Hepatic stellate cell (primary cell): ENCODE data around the gene STPG2.
"Not testable (repeated sequence)": the region's sequence is repeated elsewhere in the genome, so short reads cannot be mapped to it uniquely, and the experiment has no call there.

Source experiments
- DNase-seq: peaks from one replicate; pipeline ENCODE4 v3.0.0; 2011; ENCODE audit warnings: low spot score

Gene STPG2

GRCh38 chr4:97633831-97634230 is 509.4 kb downstream of the STPG2 start:
- DNase-seq = not testable (repeated sequence)

- no peak for DNase-seq
Observed at GRCh38 chr4:97627750-97628149, 515.5 kb downstream of the STPG2 start.

- no peak for DNase-seq
Observed at GRCh38 chr4:97624204-97624603, 519.1 kb downstream of the STPG2 start.

GRCh38 chr4:97605932-97606331 is 537.3 kb downstream of the STPG2 start:
- no peak for DNase-seq

GRCh38 chr4:97593248-97593647 is 550.0 kb downstream of the STPG2 start:
- DNase-seq = no peak

GRCh38 chr4:97590266-97590665 is 553.0 kb downstream of the STPG2 start:
- DNase-seq = no peak

- no peak for DNase-seq
Observed at GRCh38 chr4:97589481-97590196, 553.6 kb downstream of the STPG2 start.

- DNase-seq = no peak
Observed at GRCh38 chr4:97587912-97588311, 555.4 kb downstream of the STPG2 start.

GRCh38 chr4:97585274-97585673 is 558.0 kb downstream of the STPG2 start:
- no peak for DNase-seq

- DNase-seq = no peak
Observed at GRCh38 chr4:97582890-97583289, 560.4 kb downstream of the STPG2 start.

GRCh38 chr4:97577004-97577403 is 566.3 kb downstream of the STPG2 start:
- DNase-seq = no peak

GRCh38 chr4:97560009-97560408 is 583.3 kb downstream of the STPG2 start:
- DNase-seq = no peak

- no peak for DNase-seq
Observed at GRCh38 chr4:97558204-97558778, 585.0 kb downstream of the STPG2 start.

GRCh38 chr4:97550637-97551036 is 592.6 kb downstream of the STPG2 start:
- DNase-seq = not testable (repeated sequence)

- DNase-seq = no peak
Observed at GRCh38 chr4:97548943-97549583, 594.2 kb downstream of the STPG2 start.

GRCh38 chr4:97548186-97548585 is 595.1 kb downstream of the STPG2 start:
- no peak for DNase-seq

GRCh38 chr4:97531351-97531750 is 611.9 kb downstream of the STPG2 start:
- no peak for DNase-seq

- DNase-seq = no peak
Observed at GRCh38 chr4:97530676-97531075, 612.6 kb downstream of the STPG2 start.

- DNase-seq = no peak
Observed at GRCh38 chr4:97525236-97525635, 618.0 kb downstream of the STPG2 start.

GRCh38 chr4:97517939-97518338 is 625.3 kb downstream of the STPG2 start:
- no peak for DNase-seq

- no peak for DNase-seq
Observed at GRCh38 chr4:97513917-97514316, 629.4 kb downstream of the STPG2 start.
